ENCODE data around the gene RBMS3.
"Not testable (repeated sequence)": the region's sequence is repeated elsewhere in the genome, so short reads cannot be mapped to it uniquely, and the experiment has no call there.

RBMS3 gene

DNA sequence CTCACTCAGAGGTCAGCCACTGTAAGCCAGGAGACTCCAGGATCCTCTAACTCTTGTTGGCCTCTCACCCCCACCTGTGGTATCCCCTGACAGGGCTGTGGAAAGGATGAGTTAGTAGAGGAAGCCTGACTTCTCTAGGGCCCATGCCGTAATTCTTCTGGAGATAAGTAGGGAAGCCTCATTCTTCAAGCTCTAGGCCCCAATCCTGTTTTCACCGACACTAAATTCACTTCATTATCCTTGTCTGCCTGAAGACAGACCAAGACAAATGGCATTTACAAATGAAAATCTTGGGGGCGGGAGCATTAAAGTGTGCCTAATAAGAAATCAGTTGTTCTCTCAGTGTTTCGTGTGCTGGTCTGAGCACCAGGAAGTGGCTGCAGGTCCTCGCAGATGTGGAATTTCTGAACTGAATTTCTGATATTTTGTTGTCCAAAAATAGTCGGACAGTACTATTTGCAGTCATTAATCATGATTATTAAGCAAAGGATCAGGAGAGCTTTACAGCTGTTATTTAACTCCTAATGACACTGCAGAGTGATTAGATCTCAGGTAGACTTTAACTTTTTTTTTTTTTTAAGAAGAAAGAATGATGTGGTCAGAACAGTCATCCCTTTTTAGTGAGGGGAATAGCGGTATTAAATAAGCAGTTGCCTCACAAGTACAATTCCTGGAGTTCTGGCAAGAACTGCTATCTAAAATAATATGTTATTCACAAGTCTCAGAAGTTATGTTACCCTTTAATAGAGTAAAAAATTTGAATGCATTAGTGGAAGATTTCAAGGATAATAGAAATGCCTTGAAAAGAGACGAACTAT, 58.4 kb downstream of the RBMS3 start:
- DNase-seq (ENCODE audit: low read depth, low spot score): no peak

DNA sequence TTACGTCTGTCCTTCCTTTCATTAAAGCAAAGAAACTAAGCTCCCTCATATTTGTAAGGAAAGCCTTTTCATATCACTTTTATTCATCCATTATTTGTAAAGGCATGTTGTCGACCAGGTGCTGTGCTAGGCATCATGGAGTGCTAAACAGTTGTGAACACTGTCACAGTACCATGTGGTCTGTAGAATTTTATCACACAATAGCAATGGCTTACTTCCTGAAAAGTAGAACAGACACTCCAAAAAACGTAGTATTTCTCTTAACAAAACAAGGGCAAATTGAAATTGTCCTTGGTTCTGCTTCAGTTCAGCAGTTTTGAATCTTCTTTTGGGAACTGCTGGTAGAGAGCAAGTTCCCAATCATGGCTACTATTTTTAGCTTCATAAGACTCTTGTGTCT, 63.3 kb downstream of the RBMS3 start:
- no peak for DNase-seq (ENCODE audit: low read depth, low spot score)

- no peak for DNase-seq (ENCODE audit: low read depth, low spot score)
Measured at GRCh38 chr3:29344935-29345334, 64.1 kb downstream of the RBMS3 start.

- DNase-seq (ENCODE audit: low read depth, low spot score): no peak
Measured at GRCh38 chr3:29345516-29346300, 64.8 kb downstream of the RBMS3 start.

- no peak for DNase-seq (ENCODE audit: low read depth, low spot score)
Measured at GRCh38 chr3:29346828-29347227, 66.0 kb downstream of the RBMS3 start.

DNA sequence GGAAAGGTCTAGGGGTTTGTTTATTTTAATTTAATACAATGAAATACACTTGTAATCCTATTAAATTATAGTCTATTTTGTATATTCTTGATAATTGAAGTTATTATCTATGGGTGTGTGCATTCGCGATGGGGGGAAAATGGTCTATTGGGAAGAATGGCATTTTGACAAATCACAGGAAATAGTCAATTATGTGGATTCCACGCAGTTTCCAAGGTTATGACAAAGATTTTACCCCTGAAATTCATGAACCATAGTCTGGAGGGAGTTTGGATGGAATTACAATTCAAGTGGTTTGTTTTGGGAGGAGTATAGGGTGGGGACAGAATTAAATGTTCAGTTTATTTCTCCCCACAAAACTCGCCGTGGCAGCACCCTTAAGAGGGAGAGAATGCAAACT, 66.5 kb downstream of the RBMS3 start:
- DNase-seq (ENCODE audit: low read depth, low spot score): no peak

DNA sequence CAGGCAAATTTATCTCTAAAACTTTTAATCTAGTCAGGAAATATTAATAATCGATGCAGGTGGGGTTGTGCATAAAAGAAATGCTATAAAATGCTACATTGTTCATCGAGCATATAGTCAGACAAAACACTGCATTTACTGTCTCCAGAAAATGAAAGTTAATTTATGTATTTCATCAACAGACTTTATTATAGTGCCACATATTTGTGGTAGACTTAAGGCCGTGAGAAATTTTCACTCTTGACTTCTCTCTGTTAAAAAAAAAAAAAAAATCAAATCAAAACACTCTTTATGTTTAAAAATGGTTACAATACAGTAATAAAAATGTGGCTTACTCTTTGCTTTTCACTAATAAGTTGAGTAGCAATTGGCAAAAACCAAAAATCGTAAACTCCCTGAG, 67.4 kb downstream of the RBMS3 start:
- DNase-seq (ENCODE audit: low read depth, low spot score): no peak

DNA sequence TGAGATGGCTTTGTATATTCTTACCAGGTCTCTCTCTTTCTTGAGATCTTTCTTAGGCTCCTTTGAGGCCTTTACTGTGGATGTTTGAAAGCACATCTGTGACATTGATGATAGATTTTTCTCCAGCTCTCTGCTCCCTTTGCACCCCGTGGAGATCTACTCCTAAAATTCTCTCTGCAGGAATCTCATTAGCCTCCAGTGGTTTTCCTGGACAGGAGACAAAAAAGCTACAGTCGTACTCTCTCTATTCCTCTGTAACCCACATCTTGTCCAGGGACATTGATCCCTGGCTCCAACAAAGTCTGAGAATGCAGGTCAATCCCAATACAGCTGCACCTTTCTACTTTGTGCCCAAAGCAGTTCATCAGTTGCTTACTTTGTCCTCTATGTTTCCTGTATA, 68.2 kb downstream of the RBMS3 start:
- no peak for DNase-seq (ENCODE audit: low read depth, low spot score)

GRCh38 chr3:29353807-29354206, 72.9 kb downstream of the RBMS3 start:
- no peak for DNase-seq (ENCODE audit: low read depth, low spot score)

- no peak for DNase-seq (ENCODE audit: low read depth, low spot score)
Measured at GRCh38 chr3:29354894-29355293, 74.0 kb downstream of the RBMS3 start.

- DNase-seq (ENCODE audit: low read depth, low spot score): no peak
Measured at GRCh38 chr3:29356062-29356461, 75.2 kb downstream of the RBMS3 start.

GRCh38 chr3:29360289-29360688, 79.4 kb downstream of the RBMS3 start:
- not testable (repeated sequence) for DNase-seq (ENCODE audit: low read depth, low spot score)

DNA sequence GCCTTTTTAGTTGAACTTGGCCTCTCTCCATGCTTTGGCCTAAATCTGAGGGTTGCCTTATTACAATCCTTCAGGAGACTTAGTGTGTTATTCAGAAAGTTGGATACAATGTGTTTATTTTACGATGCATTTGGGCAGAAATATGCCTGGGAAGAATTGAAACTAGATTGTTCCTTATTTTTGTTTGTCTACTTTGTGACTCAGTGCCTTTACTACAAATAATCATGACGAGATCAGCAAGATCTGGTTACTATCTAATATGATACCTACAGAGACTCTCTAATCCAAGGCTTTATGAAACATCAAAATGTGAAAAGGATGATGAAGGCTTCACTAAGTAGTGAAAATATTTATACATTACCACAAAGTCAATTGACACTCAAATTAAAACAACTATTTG, 82.2 kb downstream of the RBMS3 start:
- no peak for DNase-seq (ENCODE audit: low read depth, low spot score)

- DNase-seq (ENCODE audit: low read depth, low spot score): no peak
Measured at GRCh38 chr3:29370021-29370420, 89.2 kb downstream of the RBMS3 start.

DNA sequence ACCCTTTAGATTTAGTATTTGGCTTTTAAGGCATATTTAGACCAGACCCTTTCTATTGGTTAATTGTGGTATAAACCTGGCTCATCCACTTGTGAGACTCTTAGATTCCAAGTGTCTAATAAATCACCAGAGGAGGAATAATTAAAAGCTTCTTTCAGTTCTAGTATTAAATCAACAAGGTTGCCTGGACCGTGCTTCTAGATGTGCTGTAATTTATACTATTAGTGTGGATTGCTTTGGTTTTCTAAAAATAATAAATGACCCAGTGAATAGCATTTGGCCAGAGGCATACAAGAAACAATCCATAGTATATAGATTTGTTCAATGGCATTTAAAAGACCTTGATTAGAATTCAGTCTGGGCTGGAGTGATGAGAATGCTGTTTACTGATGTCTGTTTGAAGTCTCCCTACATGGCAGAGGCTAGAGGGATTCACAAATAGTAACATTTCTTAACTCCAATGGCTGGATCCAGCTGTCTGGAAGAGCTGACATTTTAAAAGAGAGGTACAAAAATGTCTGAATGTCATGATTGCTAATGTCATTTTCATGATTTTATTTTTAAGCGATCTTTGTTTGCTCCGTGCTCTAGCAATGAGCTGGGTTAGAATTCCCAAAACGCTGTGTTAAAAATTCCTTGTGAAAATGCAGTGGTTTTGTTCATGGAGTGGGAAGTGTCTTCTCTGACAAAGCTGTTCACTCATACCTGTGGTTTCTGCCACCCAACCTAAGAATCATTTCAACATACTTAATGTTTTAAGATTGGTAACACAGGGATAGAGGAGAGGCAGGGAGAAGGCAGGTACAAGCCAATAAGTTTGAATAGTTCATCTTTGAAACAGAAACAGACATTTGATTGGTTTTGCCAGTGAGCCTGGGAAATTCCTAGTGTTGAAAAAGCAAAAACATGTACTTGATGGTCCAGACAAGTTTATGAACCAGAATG, 89.9 kb downstream of the RBMS3 start:
- no peak for DNase-seq (ENCODE audit: low read depth, low spot score)

GRCh38 chr3:29373131-29373680, 92.3 kb downstream of the RBMS3 start:
- no peak for DNase-seq (ENCODE audit: low read depth, low spot score)

GRCh38 chr3:29374226-29374625, 93.4 kb downstream of the RBMS3 start:
- no peak for DNase-seq (ENCODE audit: low read depth, low spot score)

DNA sequence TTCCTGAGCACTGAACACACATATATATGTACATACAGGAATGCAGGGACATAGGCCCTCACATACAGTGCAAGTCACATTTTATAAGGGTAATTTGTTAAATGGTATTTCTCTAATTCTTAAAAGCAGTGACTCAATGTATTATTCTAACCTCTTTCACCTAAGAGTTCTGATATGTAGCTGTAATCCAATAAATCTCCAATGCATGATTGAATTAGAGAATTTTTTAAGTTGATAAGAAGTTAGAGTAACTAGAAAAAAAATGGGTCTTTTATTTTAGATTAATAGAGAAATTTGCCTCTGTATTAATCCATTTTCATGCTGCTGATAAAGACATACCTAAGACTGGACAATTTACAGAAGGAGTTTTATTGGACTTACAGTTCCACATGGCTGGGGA, 98.2 kb downstream of the RBMS3 start:
- DNase-seq (ENCODE audit: low read depth, low spot score): no peak

- DNase-seq (ENCODE audit: low read depth, low spot score): no peak
Measured at GRCh38 chr3:29381595-29381994, 100.7 kb downstream of the RBMS3 start.

GRCh38 chr3:29382409-29382808, 101.5 kb downstream of the RBMS3 start:
- DNase-seq (ENCODE audit: low read depth, low spot score): no peak

DNA sequence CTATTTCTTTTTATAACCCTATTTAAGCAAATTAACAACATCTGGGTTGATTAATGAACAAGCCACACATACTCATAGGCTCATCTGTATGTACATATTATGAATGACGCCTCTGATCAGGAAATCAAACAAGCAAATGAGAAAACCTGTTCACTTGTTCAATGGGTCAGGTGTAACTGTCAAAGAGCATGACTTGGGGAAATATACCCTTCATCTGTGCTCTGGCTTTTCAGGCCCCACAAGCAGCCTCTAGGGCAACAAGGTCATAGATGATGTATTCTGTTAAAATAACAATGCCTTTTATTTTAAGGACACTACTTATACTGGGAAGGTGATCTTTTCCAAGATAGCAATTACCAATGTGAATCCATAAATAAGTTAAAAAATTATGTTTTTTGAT, 102.0 kb downstream of the RBMS3 start:
- DNase-seq (ENCODE audit: low read depth, low spot score): no peak

DNA sequence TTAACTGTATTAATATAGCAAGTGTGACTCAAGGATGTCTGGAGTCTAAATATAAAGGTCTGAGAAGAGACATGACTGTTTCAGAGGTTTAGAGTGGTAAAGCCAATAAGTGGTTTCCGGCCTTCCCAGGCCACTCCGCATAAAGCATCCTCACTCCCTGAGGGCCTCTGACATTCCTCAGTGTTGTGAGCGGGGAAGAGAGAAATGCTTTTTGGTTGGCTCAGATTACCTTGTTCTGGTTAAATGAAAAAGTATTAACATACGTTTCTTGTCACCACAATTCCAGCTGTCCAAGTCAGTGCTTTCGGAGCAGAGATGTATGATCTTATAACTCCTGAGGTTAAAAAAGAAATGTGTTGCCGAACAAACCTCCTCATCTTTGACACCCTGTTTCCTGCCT, 103.8 kb downstream of the RBMS3 start:
- no peak for DNase-seq (ENCODE audit: low read depth, low spot score)
